ENCODE data around the gene CCDC32. TPM values are rescaled to one million over a fixed set of nuclear protein-coding genes. Genes with fewer than 3 reads are reported as not detected.

Gene CCDC32
- total and polyA plus RNA-seq, 12 donors: 28.4 to 42.8 (median 37.7) TPM

DNA sequence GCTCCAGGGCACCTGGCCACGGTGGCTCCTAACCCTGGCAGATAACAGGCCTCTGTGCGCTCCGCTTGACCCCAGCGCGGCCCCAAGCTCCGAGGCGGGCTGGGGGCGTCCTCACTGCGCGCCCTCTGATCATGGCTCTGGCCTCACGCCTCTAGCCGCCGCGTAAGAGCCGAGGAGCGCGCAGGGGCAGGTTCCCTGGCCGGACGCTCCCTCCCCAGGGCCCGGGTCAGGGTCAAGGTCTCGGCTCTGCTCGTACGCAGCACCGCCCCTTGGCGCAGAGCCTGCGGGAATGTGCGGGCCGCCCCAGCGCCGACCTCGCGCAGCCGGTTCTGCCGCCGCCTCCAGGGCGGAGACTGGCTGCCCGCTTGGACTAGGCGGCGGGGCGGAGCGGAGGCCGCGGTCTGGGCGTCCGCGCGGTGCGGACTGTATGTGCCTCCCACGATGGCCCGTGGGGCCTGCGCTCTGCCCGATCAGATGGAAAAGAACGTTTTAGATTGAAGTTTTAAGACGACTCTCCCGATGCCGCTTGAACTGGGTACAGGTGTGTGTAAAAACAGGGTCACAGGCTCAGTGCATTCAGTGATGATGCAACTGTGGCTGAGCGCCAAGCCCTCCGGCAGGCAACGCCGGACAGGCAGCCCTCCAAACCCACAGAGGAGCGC lies 53.2 kb downstream of the CCDC32 start:
- intact Hi-C loops (cut with DNase I): no loop called here
- H3K9me3 ChIP-seq (replicated peaks in 1 of 3): no peaks in the 10 kb centered on the region
- H3K4me3 ChIP-seq: peak overlapping the region in 2 of 4 donors; percentile 11 to 54
- no peaks in the 10 kb centered on the region for H3K27me3 ChIP-seq
- TF ChIP-seq POLR2A (IDR thresholded peaks at IDR 0.05): no peak
- TF ChIP-seq, protein P1, sequence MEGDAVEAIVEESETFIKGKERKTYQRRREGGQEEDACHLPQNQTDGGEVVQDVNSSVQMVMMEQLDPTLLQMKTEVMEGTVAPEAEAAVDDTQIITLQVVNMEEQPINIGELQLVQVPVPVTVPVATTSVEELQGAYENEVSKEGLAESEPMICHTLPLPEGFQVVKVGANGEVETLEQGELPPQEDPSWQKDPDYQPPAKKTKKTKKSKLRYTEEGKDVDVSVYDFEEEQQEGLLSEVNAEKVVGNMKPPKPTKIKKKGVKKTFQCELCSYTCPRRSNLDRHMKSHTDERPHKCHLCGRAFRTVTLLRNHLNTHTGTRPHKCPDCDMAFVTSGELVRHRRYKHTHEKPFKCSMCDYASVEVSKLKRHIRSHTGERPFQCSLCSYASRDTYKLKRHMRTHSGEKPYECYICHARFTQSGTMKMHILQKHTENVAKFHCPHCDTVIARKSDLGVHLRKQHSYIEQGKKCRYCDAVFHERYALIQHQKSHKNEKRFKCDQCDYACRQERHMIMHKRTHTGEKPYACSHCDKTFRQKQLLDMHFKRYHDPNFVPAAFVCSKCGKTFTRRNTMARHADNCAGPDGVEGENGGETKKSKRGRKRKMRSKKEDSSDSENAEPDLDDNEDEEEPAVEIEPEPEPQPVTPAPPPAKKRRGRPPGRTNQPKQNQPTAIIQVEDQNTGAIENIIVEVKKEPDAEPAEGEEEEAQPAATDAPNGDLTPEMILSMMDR (IDR thresholded peaks at IDR 0.05): no peak
- H3K27ac ChIP-seq: peak overlapping the region in 2 of 5 donors; percentile 7 to 47
- no peaks in the 10 kb centered on the region for H3K36me3 ChIP-seq (replicated peaks in 1 of 2)
- peaks cover 15 to 17% of the 10 kb centered on the region in 2 donors for H3K4me1 ChIP-seq (replicated peaks in 1 of 2)
- peak; percentile 74 to 87 (median 79) for DNase-seq
- WGBS, 4 donors: 1 to 4% (median 2%) methylated on average over 11 to 61 of the region's 61 CpGs

DNA sequence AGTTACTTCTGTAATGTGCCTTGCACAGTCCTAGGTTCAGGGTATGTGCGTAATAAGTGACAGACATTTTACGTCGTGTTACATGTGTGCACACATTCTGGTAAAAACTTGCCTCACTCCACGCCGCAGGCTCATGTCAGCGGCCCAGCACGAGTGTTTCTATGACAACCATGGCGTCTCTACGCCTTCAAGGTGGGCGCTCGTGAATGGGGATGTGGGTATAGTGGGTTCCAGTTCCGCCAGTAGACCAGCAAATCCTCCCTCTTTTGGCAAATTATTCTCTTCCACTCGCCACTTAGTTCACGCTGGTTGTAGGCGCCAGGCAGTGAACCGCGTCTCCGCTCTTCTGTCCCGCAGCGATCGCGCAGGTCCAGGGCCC lies 53.8 kb downstream of the CCDC32 start:
- H3K4me3 ChIP-seq: peak overlapping the region in 2 of 4 donors; percentile 11 to 54
- 48 to 57% (median 51%) methylated on average over 22 of the region's 22 CpGs for WGBS, 4 donors
- H3K27me3 ChIP-seq: no peaks in the 10 kb centered on the region
- no peaks in the 10 kb centered on the region for H3K9me3 ChIP-seq (replicated peaks in 1 of 3)
- intact Hi-C loops (cut with DNase I): no loop called here
- peaks cover 16 to 18% of the 10 kb centered on the region in 2 donors for H3K4me1 ChIP-seq (replicated peaks in 1 of 2)
- peak in 2 of 7 donors; percentile 5 to 54 for DNase-seq
- TF ChIP-seq POLR2A (IDR thresholded peaks at IDR 0.05): no peak
- TF ChIP-seq, protein P1 (IDR thresholded peaks at IDR 0.05): no peak
- H3K36me3 ChIP-seq (replicated peaks in 1 of 2): no peaks in the 10 kb centered on the region
- peak overlapping the region in 2 of 5 donors; percentile 7 to 47 for H3K27ac ChIP-seq

DNA sequence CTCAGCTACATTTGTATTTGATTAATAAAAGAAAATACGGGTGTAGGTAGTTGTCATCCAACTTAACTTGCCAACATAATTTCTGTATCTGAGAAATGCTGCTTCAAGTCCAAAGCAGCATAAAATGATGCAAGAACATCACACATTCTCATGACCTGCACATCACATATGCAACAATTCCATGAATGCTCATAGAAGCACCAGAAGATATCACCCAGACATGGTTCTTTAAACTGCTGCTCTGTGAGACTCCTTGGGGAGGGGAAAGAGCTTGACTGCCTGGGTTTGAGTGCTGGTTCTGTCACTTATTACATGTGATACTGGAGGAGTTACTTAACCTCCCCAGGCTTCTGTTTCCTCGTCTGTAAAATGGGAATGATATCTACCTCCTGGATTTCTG lies 54.6 kb downstream of the CCDC32 start:
- H3K9me3 ChIP-seq (replicated peaks in 1 of 3): no peaks in the 10 kb centered on the region
- TF ChIP-seq, protein P1 (IDR thresholded peaks at IDR 0.05): no peak
- TF ChIP-seq POLR2A (IDR thresholded peaks at IDR 0.05): no peak
- intact Hi-C loops (cut with DNase I): no loop called here
- H3K4me3 ChIP-seq: no peak overlapping the region
- H3K36me3 ChIP-seq (replicated peaks in 1 of 2): no peaks in the 10 kb centered on the region
- 84 to 89% (median 85%) methylated on average over 2 of the region's 2 CpGs for WGBS, 4 donors
- peaks cover 16 to 18% of the 10 kb centered on the region in 2 donors for H3K4me1 ChIP-seq (replicated peaks in 1 of 2)
- no peak for DNase-seq
- no peaks in the 10 kb centered on the region for H3K27me3 ChIP-seq
- H3K27ac ChIP-seq: no peak overlapping the region

DNA sequence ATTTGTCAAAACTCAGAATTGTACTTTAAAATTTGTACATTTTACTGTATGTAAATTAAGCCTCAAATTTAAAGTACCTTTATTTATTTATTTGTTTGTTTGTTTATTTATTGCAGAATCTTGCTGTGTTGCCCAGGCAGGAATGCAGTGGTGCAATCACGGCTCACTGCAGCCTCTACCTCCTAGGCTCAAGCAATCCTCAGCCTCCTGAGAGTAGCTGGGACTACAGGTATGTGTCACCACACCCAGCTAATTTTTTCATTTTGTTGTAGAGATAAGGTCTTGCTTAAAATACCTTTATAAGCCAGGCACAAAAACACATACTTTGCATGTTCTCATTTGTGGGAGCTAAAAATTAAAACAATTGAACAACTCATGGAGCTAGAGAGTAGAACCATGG lies 56.6 kb downstream of the CCDC32 start:
- intact Hi-C loops (cut with DNase I): no loop called here
- Histone ChIP-seq H3K4me1 (replicated peaks in 1 of 2) (peaks cover 16 to 18% of the 10 kb centered on the region in 2 donors), H3K27me3 (no peaks in the 10 kb centered on the region), H3K4me3 (no peak overlapping the region), H3K36me3 (replicated peaks in 1 of 2) (no peaks in the 10 kb centered on the region), H3K27ac (no peak overlapping the region), H3K9me3 (replicated peaks in 1 of 3) (no peaks in the 10 kb centered on the region)
- 89 to 100% (median 97%) methylated on average over 1 of the region's 1 CpG for WGBS, 4 donors
- TF ChIP-seq, protein P1 (IDR thresholded peaks at IDR 0.05): no peak
- TF ChIP-seq POLR2A (IDR thresholded peaks at IDR 0.05): no peak
- DNase-seq: no peak
